Right kidney (tissue), 1 donor: Measurements from ENCODE around the gene EFNB2.
A peak's percentile ranks its signal among the peaks of the same experiment; 100 is the strongest.

ENCODE experiments used
- DNase-seq: peaks from one replicate; pipeline ENCODE4 v3.0.0-alpha.2; 2016

The EFNB2 gene

DNA sequence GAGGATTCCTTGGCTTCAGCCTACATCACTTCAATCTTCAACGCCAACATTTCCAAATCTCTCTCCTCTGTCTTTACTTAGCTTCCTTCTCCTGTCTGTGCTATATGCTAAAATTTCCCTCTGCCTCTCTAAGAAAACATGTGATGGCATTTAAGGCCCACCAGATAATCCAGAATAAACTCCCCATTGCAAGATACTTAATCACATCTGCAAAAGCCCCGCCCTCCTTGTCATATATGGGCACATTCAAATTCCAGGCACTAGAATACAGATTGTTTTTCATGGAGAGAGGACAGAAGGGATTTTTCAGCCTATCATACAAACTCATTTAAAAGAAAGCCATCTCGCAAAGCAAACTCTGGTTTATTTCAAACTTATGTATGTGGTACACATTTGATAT, 16.3 kb upstream of the EFNB2 start:
- DNase-seq, result no peak

DNA sequence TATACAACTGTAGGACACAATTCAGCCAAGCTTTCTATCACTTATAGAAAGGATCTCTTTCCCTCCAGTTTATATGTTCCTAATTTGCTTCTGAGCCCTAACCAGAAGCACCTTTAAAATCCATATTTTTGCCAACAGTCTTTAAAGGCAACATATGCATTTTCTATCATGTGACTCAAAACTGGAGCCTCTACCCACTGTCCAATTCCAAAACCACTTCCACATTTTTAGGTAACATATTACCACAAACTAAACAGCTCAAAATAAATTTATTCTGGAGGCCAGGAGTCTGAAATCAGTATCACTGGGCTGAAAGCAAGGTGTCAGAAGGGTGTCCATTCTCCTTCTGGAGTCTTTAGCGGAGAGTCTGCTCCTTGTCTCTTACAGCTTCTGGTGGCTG, 15.9 kb upstream of the EFNB2 start:
- no peak for DNase-seq

DNA sequence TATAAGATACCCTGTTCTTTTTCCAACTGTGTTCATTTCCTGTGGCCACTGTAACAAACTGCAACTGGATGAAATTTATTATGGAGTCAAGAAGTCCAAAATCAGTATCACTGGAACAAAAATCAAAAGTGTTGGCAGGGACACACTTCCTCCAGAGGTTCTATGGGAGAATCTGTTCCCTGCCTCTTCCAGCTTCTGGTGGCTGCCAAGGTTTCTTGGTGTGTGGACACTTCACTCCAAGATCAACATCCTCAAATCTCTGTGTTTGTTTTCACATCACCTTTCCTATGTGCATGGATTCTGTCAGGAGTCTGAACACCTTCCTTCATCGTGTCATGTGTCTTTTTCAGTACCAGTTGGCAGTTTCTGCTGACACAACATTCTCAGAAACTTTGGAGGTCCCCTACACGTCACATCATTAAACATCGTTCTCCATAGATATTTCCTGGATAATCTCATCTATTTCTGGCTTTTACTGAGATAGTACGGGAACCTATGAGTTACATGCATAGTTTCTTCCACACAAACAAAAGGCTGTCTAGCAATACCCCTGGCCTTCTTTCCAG, 15.2 kb upstream of the EFNB2 start:
- DNase-seq, result no peak

DNA sequence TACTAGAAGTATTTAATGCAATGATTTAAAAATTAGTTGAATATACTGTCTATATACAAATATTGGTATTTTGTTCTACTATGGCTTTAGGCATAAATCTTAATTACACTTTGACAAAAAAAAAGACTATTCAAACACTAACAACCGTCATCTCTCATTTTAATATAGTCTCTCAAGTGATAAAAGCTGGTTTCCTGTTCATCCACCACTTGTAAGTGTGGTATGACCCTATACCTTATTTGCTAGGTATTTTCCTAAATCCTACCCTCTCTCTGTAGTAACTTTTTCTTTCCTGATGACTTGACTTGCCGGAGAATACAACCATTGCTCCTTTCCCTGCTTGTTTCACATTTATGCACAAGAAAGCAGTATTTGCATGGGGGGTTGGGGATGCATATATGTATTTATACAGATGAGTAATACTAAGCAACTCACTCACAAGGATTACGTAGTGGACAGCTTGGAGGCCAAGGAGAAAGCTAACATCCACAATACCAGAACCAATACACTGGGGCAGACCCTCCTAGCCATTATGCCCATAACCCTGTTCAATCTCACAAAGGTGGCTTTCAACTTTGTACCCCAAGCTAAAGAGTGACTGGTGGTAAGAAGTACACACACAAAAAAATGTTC, 12.7 kb upstream of the EFNB2 start:
- DNase-seq, result no peak

DNA sequence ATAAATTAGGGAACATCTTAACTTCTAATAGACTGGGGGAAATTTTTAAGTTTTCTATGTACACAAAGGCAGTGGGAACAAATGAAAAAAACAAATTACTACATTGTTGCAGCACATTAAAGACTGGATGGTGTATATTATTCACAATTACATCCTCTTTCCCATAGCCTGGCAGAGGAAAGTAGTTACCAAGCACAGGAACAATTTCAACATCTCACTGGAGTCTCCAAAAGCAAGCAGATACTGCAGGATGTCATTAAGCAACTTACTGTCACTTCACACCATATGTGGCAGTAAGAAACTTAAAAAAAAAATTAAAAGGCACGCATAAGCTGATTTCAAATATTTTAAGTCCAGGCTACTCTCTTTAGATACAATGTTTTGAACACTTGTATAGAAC, 6.4 kb upstream of the EFNB2 start:
- no peak for DNase-seq

DNA sequence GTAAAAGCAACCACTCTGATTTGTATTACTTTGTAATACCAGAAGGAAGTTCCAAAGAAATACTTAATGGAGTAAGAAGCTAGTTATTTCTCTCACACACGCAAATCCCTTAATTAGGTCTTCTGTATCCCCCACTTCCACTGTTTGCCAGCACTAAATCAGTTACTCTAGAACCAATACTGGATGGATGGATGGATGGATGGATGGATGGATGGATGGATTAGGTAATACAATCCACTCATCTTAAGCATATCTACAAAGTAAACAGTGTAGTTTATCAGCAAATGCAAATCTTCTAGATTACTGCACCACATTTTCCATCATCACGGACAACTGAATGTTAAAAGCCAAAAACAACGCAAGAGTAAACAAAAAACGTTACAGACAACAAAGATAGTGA, 5.2 kb upstream of the EFNB2 start:
- no peak for DNase-seq

DNA sequence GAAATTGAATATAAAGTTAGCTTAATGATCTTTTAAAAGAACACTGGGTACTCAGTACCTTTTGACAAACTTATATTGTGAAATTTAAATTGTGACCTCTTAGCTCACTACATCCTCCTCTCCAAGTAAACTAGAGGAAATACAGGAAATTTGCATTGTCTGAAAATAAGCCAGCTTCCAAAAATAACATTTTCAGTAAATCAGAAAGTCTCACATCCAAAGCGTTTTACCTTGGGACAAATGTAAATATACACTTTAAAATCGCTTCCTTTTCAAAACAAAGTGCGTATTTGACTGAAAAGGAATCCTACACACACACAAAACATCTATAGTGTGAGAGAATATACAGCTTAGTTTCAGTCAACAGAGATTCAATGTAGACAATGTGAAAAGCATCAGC, 2.1 kb upstream of the EFNB2 start:
- no peak for DNase-seq

DNA sequence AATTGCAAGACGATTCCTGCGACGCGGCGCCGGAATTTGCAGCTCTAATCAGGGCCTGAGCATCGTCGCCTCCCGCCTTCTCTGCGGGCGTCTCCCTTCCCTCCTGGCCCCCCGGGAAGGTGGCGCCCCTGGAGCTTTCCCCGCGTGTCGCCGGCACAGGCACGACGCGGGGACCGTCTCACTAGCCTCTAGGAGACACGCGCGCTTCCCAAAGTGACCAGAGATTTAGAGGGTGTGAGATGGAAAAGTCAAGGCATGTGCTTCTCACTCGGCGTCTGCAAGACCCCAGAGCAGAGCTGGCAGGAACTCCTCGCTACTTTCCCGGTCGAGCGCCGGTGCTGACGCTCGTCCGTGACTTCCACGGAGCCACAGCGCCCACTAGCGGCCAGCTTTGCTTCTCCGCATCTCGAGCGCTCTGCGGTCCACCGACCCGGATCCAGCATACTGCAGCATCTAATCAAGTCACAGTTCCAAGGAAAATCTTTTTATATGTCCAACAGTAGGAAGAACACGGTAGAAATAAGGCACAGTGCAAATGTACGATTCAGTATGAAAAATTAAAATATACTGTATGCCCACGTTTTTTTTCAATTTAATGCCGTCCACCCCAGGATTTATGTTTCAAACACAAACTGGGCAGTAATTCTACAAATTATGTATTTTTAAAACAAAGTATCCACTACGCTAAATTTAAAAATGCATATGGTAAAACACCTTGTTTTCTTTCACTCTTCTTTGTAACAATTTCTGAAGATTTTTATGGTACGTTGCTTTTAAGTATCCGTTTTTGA, 977 bp upstream of the EFNB2 start:
- DNase-seq, result peak; percentile 92

DNA sequence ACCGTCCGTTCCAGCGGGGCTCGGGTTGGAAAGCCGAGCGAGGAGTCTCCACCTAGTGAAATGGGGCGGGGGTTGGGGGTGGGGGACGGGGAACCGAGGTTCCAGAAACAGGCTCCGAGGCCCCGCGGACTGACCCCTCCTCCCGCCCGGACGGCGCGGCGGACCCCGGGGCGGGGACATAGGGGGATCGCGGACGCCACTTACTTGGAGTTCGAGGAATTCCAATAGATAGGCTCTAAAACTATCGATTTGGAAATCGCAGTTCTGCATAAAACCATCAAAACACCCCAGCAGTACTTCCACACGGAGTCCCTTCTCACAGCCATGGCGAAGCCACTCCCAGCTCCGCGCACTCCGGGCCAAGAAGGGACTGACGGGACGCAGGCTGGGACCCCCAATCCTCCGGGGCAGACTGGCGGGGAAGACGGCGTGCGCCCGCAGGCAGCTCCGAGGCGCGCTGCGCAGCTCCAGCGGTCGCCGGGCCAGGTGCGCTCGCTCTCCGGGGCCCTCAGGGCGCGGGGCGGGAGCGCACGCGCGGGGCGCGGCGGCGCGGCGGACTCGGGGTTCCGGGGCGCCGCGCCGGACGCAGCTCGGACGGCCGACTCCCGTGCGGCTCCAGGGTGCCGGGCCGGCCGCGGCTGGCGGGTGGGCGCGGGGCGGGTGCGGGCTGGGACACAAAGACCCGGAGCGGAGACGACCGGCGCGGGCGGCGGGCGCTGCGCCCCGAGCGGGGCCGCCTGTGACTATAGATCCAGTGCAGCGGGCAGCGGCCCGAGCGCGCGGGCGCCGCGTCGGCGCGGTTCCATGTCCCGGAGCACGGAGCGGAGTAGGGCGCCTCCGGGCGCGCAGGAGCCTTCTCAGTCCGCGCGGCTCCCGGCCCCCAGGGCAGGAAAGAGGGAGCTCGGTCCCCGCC, 567 bp downstream of the EFNB2 start:
- peak; percentile 96 for DNase-seq

DNA sequence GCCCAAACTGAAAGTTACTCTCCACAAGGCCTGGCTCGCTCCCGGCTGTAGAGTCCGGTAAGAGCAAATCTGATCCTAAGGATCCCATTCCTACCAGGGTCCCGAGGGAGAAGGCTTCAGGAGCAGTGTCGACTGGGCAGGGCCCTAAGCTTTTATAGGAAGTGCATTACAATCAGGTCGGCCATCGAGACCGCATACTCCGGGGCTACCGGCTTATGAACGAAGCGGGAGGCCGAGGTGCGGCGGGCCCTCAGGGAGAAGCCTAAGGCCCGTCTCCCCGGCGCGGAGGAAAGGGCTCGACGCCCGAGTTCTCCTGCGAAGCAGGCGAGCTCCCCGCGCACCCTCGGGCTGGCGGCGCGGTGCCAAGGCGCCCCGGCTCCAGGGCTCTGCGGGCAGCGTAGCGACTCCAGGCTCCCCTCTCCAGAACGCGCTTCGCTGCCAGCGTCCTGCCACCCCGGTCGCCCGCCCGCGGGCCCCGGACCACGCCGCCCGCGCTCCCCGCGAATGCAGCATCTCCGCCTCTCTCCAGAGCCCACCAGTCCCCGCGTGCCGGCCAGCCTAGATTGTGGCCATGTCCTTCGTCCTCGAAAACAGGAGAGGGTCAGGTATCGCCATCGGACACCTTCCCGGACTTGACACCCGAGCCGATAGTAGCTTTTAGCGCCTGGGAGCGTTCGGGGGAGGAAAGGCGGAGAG, 1.4 kb downstream of the EFNB2 start:
- DNase-seq, result peak; percentile 88

DNA sequence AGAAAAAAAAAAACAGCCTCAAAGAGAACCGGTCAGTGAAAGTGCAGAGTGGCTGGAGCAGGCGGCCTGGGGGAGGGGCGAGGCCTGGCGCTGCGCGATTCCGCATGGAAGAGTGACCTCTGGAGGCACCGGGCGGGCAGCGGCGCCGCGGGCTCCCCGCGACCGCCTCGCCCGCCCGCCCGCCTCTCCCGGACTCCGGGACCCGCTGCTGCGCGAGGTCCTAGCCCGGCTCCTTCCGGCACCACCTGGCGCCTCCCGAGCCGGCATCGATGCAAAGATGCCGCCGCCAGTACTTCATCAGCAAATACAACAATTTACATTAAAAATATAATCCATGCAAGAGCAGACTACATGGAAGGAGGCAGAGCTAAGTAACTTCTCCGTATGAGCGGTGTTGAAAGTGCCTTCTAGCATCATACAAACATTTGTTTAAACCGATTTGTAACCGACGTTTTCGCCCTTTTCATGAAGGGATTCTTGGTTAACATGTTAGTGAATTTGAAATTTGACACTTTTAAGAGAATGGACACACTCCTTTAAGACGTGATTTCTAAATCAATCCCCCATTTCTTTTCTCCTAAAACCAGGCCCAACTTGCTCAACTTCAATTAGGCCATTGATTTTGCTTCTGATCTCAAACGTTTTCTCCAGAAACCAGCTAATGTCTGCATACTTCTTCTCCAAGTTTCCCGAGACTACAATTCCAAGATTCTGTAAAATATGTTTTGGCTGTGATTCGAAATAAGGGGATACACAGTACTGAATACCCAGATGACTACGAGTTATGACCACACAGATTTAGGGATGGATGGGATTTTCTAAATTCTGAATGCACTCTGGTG, 2.1 kb downstream of the EFNB2 start:
- peak; percentile 91 for DNase-seq

DNA sequence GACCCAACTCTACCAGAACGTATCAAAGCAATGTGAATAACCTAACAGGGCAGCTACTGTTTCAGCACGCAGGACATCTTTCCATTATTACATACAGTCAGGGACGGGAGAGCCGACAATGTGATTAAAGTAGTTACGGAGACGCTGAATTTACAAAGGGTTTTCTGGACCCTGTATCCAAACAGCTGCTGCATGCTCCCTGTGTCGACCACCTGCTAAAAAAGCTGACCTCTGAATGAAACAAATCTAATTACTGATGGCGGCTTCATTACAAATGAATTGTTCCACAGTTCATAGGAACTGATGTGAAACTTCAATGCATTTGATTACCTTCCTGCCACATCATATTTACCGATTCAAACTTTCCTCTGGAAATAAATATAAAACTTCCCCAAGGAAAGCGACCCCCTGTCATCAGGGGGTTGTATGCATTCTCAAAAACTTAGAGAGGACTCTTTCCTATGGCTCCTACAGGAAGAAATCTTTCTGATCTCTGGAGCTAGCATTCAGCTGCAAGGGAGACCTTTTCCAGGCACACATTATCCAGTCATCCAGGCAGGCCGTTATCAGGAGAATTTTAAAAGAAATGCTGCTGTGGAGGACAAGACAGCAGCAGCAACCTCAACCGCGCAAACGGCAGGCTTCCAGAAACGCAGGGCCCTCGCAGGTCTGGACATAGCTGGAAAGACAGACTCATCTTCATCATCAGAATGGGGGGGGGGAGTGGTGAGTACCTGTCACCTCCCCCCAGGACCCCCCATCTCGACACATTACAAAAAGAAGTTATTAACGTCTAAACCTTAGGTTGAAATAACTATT, 3.1 kb downstream of the EFNB2 start:
- peak; percentile 62 for DNase-seq

DNA sequence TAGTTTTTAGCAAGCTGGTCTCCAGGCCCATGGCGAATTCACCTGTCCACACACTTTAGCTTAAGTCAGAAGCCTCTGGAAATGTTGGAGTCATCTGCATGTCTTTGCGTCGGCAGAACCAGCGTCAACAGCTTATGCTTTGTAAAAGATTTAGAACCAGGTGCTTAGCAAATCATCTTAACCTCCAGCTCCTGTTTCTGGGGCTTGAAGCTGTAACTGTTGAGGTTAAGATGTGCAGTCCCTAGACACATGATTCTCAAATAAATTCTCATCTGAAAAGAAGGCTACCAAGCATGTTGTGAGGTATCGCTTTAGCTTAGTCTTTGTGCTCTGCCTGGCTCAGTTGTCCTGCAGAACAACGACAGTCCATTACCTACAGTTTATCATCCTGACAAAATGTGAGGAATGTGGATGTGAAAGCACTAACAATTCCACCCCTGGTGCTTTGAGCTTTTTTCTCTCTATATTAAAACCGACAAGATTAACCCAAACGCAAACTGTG, 4.4 kb downstream of the EFNB2 start:
- DNase-seq, result peak; percentile 52

DNA sequence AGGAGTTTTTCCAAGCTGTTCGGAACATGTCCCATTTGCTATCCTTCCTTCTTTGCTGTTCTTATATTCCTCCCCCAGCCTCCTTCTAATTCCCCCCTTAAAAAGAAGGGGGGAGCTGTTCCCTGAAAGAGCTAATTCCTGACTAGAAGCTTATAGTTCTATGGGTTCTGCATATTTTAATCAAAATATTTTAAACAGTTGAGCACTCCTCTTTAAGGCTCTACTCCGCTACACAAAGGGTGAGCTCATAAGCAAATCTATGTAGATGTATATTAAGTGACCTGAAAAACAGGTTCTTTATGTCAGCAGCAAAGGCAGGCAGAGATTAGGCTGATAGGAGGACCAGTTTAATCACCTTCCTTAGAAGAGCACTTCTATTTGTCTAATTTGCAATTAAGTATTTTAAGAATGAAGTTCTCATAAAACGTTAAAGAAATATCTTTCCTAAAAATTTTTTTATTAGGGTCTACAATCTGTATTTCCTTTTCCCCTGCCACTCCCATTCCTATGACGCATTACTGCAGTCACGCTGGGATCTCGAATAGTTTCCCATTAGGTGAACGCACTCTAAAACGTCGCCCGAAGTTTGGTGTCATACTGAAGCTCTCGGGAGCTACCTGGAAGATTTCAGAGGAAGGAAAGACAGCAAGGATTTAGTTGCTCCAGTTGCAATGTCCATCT, 5.2 kb downstream of the EFNB2 start:
- peak; percentile 42 for DNase-seq

DNA sequence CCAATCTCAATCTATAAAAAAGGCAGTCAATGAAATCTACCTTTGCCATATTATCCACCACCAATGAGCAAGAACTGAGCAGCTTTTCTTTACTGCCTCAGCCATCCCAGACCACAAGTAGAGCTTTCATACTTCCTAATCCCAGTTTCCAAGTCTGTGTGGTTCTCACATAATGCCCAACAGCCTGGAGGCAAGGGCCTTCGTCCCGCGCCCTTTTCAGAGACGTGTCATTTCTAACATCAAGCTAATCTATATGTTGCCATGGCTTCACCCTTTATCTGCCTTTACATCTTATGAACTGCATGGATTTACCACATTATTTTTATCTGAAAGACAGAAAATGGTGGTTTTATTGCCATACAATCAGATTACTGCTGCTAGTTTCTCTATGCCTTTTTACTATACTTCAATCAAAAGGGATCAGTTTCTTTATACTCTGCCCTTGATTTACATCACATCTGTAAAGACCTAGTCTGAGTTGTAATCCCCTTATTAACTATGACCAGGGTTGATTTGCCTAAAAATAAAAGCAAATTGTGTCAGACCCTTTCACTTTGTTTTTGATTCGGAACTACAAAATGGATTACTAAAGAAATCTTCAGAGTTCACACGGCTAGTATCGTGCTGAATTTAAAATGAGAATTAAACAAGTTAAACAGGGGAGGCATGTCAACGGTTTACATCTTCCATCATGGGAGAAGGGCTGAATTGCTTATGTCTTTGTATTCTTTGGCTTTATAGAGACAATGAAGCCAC, 5.9 kb downstream of the EFNB2 start:
- no peak for DNase-seq

DNA sequence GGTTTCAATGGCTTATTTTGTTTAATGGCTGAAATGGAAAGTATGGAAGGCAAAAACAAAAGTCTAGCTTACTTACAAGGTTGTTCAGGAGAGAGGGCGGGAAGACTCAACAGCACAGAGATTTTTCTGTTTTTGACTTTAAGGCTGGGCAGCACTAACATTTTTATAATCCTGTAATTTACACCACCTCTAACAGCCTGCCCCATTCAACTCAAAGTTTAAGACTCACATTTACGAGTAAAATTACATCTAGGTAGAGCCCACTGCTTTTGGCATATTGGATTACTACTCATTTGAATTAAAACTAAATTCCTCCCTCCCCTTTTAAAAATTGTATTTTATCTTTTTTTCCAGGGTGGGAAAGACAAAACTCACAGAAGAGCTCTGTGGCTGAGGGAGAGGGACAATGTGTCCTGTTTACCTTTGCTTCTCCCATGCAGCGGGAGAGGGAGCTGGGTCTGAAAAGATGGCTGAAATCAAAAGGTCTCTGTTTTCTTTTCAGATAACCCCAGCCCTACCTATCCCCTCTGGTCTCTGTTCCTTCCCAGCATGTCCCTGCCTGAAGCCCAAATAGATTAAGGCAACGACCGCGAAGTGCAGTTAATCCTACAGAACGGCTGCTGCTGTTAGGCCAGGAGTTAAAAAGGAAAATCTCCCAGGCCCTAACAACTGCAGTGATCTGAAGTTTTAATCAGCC, 6.6 kb downstream of the EFNB2 start:
- DNase-seq, result no peak

DNA sequence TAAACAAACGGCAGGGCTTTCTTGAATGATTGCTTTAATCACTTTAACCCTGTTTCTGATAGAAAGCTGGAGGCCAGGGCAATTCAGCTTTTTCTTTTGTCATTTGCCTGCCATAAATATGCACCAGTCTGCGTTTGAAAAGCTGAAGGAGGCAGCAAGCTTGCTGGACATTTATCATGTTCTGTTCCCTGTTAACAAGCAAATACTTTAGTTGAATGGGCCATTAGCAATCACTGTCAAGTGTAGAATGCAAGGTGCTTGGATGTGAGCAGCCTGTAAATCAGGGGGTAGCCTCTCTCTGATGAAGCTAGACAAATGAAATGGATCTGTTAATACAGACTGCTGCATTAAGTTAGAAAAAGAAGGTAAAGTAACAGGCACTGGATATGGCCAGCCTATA, 7.6 kb downstream of the EFNB2 start:
- DNase-seq, result no peak

DNA sequence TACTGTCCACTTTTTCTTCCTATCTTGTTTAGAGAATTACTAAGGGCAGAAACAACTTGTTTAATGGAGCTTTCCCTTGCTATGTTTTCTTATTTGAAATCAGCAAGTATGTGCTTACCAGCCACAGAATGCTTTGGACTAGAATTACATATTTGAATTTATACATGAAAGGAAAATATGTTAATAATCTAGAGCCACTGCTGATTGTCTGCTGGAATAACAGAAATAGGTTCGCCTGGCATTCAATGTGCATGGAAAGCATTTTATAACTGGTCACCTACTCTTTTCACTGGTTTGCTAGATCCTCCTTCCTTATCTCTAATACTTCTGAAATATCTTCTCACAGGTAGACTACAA, 8.0 kb downstream of the EFNB2 start:
- no peak for DNase-seq
